SHP77 (cell line): Measurements from ENCODE around the gene RAB14.
"Not testable (repeated sequence)": the region's sequence is repeated elsewhere in the genome, so short reads cannot be mapped to it uniquely, and the experiment has no call there.

Experiments used
- DNase-seq, 2 experiments: peaks; one replicate each; lab custom pipeline; 2025; lab: John Stamatoyannopoulos, UW

RAB14 gene

DNA sequence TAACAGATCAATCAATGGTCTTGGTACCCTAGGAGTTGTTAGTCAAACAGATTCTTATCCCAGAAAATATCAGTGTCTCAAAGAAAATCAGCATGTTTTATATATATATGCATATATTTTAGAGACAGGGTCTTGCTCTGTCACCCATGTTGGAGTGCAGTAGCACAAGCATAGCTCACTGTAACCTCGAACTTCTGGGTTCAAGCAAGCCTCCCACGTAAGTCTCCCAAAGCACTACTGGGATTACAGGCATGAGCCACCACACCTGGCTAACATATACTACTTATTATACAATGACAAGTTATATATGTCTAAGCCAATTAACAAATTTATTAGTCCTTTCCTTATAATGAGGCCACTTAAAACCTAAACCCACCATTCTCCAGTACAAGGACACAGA is 10.4 kb downstream of the RAB14 start:
- no peak for DNase-seq

DNA sequence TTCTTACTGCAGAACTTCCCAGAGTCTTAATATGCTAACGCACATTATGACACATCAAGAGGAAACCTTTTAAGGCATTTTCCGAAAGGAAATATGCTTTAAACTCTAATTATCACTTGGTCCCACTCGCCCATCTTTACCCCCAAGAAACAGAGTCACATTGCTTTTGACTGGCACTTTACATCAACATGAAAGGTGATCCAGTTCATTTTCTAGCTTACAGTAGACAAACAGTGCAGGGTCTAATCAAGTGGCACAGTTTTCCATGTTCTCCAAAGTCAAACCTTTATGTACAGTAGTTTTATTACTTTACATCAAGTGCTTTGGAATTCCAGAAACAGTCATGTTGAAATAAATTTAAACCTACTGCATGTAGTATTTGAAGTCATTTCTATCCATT is 12.0 kb downstream of the RAB14 start:
- DNase-seq, result no peak

DNA sequence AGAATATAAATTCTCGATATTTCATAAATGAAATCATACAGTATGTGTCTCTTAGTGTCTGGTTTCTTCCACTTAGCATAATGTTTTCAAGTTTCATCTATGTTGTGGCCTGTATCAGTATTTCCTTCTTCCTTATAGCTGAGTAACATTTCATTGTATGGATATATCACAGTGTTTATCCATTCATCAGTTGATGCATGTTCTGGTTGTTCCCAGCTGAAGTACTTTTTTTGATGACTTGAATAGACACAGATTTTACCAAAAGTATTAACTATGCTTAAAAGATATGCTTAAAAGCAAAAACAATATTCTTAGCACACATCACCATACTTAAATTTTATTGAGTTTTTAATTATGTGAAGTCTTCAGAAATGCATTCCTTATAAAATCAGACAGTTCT is 12.7 kb downstream of the RAB14 start:
- DNase-seq, result no peak

DNA sequence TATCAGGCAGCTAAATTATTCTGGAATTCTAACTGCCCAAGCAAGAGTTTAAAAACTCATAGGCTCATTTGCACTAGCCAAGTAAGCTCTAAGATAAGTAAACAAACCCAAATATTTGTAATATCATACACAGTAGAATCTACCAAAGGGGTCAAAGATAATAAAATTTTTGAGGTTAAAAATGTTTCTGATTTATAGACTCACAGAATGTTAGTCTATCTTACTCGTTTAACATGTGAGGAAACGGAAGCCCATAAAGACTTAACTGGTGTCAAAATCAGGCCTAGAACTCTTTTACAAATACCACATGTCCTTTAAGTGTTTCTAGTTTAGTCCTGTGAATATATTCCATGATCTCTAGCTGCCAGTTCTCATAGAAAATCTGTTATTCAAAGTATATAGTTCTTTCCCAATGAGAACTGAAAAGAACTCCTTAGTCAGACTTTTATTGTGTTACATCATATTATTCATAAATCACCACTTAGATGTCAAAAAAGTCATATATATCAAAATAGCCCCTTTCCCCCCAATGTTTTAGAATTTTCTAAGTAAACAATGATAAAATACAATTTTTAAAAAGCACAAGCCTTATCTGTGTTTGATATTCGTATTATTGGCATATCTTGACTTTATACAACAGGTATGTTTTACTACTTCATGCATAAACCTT is 13.9 kb downstream of the RAB14 start:
- DNase-seq, result no peak

DNA sequence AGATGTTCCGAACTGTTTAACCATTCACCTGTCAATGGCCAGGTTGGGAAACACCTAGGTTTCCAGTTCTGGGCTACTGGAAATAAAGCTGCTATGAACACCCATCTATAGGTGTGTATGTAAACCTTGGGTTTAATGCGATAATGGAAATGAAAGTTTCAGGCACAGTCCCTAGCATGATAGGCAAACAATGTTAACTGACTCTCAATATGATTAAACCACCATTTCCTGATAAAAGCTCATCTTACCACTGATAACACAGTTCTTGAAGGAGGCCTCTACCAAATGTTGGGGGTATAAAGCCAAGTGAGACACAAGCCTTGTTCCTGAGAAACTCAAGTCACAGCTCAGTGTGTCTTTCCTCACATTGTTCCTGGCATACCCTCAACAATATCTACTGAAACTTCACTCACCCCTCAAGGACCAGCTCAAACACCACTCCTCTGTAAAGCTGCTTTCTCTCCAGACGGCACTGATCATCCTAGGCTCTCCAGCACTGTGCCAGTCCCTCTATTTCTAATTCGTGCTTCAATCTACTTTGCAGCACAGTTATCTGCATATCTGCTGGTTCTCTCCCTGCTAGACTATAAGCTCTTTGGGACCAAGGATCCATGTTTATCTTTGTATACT is 15.8 kb downstream of the RAB14 start:
- no peak for DNase-seq

DNA sequence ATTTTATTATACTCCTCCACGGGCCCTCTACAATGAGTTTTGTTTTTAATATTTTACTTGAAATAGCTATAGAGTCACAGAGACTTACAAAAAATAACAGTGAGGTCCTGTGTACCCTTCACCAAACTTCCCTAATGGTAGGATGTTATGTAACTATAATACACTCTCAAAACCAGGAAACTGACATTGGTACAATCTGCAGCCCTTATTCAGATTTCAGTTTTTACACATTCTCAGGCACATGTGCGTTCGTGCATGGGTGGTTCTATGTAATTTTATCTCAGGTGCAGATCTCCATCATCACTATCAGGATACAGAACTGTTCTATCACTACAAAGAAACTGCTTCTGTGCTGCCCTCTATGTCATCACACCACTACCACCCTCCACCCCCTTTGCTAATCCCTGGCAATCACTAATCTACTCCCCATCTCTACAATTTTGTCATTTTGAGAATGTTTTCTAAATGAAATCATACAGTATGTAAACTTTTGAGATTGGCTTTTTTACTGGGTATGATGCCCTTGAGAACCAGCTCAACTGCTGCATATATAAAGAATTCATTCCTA is 16.4 kb downstream of the RAB14 start:
- no peak for DNase-seq

DNA sequence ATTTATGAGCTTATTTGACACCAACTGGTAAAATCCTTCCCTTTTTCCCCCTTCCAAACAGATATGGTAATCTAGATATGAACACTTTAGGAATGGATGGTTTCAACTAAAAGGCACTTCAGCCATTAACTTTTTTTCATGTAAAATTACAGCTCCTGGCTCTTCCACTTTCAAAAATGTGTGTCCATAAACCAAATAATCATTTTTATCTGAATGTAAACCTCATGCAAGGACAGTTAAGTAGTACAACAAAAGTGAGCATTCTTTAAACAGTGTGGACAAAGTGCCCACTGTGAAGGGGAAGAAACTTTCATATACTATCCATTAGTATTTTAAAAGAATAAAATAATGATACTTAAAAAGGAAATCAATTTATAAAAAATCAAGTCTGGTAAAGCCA is 17.2 kb downstream of the RAB14 start:
- no peak for DNase-seq

DNA sequence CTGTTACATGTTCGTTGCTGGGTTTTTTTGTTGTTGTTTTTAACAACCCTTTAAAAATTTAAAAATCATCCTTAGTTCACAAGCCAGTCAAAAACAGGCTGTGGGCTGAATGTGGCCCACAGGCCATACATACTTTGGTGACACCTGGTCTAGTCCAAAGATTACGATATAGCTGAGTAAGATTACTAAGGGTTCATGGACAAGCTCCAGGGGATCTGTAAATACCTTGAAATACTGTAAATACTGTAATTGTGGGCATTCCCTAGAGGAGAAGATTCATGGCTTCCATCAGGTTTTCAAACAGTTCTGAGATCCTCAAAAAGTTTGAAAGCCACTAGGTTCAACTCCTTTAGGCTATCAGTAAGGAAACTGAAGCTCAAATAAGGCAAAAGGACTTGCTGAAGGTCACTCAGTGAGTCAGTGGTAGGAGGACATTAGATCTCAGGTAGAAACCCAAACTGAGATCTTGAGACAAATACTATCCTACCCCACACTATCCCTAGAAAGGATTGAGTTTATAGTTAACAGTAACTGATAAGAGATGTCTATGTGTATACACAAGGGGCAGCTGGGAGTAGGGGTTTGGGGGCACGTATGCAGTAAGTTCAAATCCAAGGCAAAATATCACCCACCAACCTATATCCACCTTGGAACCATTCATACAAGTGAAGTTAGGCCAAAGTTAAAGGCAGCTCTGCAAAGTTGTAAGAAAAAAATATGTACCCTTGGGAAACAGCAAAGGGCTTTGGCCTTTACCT is 17.8 kb downstream of the RAB14 start:
- DNase-seq, result no peak

DNA sequence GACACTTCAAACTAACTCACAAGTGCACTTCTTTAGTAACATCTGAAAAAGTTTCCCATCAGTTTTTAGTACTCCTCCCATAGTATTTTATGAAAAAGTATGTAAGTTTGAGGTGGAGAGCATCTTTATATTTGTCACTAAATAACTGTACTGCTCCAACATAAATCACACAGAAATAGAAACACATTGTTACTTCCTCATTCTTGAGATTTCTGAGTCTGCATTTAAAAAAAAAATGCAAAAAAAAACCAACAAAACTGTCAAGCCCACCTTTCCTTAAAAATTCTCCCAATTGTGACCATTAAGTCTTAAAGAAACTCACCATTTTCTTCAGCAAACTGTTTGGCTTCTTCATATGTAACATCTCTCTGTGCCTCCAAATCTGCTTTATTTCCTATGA is 18.7 kb downstream of the RAB14 start:
- no peak for DNase-seq

DNA sequence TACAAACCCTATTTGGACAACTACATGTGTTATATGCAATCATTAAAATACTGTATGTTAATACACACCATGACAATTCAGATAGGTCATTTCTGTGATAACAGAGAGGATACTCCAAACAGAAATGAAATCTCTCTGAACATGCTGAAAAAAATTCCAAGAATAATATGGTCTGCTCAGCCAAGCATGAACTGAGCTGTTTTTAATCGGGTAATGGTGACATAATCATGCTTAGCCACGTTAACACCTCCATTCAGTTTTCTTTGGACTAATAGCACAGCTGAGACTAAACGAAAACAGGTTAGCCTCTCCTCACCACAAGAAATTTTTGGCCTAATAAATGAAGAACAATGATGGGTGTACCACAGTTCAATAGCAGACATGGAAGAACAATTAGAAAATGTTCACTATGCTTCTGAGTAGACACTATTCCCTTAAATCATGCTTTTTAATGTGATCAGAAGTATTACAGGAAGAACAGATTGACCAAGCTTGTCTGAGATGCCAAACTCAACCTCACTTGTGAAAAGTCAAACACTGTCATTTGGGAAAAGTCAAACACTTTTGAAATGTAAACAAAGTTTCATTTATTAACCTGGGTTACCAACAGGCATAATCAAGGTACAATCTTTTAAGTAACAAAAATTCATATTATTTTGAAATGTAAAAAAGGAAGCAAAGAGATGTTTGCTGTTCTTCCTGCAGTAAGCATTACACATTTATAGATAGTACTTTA is 19.4 kb downstream of the RAB14 start:
- no peak for DNase-seq

DNA sequence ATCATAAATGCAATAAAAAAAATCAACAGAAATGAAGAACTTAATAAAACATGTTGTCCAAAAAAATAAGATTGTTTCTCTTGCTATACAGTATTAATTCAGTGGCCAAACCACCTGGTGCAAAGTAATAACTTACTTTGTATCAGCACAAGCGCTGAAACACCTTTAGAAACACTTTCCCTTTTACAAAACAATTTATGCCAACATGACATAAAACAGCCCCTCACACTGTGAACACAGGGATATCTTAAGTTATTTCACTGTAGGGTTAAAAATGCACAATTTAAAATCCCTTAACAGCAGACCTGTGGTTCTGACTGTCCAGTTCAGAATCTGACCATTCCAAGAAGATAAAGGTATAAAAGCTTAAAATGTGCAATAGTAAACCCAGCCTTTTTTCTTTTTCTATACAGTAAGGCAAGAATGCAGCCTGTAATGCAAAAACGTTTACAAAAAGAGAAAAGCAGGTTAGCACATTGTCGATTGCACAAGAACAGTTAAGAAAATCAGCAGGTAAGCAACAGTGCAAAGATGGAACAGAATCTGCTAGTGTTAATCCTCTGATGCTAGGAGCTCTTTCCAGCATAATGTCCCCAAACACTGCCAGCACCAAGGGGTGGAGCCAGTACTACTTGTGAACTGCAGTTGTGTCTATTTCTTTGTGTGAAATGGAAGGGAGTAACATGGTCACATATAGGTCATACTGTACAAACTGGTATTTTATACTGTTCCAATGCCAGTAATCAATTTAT is 21.6 kb downstream of the RAB14 start:
- no peak for DNase-seq

DNA sequence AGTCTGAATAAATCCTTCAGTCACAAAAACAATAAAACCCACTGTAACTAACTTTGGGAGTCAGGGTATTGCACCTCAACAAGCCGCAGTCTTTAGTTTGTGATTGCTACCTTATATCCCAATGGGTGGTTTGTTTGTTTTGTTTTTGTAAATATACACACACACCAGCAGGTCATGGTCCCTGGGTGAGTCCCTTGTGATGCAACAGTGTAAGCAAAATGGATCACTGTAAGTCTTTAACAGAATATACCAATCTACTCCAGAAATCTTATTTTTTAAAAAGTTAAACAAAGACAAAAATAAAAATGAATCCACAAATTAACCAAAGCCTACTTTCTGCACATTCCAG is 22.3 kb downstream of the RAB14 start:
- not testable (repeated sequence) for DNase-seq

DNA sequence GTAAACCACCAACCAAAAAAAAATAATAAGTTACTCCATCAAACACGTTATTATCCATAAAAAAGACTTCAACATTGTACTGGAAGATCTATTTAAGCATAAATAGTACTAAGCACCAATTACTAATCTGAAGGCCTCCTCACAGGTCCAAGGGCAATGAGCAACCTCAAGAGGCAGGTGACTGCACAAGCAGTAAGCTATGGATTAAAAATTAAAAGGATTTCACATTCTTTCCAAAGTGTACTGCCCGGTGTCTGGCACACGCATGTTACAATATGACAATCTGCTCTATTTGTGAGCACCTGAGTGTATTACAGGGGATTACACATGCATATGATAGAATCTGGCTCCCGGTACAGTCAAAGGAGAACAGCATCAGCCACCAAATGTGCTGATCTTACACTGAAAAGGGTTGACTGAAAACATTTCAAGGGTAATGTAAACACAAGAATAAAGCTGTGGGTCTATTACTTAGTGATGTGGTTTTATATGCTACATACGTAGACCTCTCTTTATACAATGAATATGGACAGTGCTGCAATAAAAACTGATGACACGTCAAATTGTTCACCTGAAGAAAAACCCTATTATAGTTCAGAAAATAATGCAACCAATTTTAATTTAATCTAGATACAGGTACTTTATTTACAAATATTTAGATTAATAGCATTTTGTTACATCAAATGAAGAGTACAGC is 22.8 kb downstream of the RAB14 start:
- DNase-seq, result no peak

DNA sequence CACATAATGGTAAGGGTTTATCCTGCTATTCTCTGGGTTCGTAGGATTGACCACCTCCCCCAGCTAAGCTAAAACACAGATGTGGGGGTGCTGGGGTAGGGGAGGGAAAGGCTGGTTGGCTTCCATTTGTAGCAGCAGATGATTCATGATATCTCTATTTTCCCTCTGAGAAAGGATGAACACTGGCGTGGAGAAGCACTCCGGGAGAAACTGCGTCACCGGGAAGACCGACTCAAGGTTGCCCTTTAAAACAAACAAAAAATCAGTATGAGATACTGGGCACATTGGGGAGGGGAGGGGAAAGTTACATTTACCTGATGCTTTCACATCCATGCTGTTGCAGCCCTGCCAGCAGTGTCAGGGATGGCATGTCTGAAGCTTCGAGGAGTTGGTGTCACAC is 28.2 kb downstream of the RAB14 start:
- DNase-seq, result no peak

DNA sequence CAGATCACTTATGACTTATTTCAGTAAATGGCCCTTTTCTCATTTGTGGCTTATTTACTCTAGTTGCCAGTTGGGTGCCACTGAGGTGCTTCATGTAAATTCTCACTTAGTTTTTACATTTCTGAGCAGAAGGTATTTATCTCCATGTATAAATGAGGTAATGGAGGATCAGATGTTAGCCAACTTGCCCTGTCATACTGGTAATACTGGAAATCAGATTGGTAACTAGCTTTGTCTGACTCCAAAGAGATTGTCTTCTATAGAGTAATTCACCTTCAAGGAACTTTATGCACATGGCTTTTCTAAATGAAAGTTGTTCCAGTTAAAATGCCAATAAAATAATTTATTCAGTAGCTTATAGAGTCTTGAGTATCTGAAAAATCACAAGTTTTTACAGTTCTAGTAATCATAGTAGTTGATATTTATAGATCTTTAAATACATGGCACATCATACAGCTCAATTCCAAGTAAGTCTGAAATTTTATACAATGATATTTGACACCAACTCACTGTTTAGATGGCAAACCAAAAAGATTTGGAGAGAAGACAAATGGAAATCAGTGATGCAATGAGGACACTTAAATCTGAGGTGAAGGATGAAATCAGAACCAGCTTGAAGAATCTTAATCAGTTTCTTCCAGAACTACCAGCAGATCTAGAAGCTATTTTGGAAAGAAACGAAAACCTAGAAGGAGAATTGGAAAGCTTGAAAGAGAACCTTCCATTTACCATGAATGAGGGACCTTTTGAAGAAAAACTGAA is 28.8 kb downstream of the RAB14 start:
- DNase-seq, result no peak

DNA sequence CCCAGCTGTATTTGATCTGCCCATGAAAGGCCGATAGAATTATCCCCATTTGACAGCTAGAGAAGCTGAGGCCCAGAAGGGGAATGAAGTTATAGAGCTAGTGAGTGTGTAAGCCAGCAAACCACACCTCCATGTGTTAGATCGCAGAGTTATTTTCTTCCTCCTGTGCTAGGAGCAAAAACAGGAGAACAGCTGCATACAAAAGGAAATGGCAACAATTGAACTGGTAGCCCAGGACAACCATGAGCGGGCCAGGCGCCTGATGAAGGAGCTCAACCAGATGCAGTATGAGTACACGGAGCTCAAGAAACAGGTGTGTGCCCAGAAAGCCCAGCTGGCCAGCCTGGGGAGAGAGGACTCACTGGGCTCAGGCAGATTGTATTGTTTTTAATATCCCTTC is 30.4 kb downstream of the RAB14 start:
- no peak for DNase-seq

DNA sequence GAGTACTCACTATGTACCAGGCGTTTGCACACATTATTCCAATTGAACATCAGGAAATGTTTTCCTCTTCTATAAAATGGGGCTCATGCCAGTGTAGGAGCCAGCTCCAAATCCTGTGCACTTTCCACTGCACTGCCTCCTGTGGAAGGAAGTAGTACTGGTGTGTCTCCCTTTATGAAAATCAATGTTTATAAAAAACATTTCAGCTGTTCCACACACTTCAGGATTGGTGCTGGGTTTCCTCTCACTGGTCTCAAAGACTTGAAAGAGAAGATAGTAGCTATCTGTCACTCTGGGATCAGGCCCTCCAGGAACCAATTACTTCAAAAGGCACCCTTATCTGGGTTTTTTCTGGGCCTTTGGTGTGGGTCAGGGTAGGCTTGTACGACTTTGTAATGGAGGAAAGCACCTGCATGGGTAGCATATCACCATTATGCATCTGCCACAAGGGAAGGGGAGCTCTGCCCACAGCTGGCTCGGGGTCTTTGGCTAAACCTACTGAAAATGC is 32.5 kb downstream of the RAB14 start:
- peak in 1 of 2 experiments; percentile 1 for DNase-seq

DNA sequence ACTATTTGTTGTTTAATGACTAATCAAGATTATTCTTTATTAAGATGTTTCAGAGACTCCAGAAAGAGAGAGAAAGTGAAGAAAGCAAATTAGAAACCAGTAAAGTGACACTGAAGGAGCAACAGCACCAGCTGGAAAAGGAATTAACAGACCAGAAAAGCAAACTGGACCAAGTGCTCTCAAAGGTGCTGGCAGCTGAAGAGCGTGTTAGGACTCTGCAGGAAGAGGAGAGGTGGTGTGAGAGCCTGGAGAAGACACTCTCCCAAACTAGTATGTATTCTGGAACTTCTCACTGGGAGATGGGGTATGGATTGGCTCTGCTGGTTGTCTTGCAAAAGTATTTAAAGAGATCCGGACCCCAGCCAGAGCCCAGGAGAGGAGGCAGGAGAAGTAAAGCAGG is 33.6 kb downstream of the RAB14 start:
- DNase-seq, result no peak

DNA sequence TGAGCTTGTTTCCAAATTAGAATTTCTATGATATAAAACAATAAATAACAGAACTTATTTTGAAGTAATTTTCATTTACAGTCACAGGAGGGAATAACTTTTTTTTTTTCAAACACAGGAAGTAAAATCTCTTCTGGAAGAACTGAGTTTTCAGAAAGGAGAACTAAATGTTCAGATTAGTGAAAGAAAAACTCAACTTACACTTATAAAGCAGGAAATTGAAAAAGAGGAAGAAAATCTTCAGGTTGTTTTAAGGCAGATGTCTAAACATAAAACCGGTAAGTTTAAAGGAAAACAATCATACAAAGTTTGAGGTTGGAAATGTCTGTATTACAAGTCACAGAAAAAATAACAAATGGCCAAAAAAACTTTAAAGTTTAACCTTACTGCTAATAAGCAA is 41.6 kb downstream of the RAB14 start:
- DNase-seq, result no peak

DNA sequence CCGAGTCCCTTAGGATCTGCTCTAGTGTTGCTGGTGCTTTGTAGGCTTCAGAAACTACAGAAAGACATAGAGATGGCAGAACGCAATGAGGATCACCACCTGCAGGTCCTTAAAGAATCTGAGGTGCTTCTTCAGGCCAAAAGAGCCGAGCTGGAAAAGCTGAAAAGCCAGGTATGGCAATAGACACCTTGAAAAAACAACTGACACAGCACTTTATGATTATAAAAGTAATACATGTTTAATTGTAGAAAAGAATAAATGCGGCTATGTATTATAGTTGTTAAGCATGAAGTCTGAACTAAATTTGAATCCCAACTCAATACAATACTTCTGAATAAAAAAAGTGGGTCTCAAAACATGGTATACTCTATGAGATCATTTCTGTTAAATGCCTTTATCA is 43.7 kb downstream of the RAB14 start:
- no peak for DNase-seq
